Activated CD4-positive, alpha-beta T cell treated with anti-CD3 and anti-CD28 coated beads for 1 hour (primary cell): ENCODE measurements around the gene TSPEAR.
"Not testable (repeated sequence)": the region's sequence is repeated elsewhere in the genome, so short reads cannot be mapped to it uniquely, and the experiment has no call there.

Experiments used
- DNase-seq: peaks from one replicate; pipeline ENCODE4 v3.0.0-alpha.2; 2020

TSPEAR gene

GRCh38 chr21:44582055-44582454, 129.3 kb downstream of the TSPEAR start:
- DNase-seq, result no peak

DNA sequence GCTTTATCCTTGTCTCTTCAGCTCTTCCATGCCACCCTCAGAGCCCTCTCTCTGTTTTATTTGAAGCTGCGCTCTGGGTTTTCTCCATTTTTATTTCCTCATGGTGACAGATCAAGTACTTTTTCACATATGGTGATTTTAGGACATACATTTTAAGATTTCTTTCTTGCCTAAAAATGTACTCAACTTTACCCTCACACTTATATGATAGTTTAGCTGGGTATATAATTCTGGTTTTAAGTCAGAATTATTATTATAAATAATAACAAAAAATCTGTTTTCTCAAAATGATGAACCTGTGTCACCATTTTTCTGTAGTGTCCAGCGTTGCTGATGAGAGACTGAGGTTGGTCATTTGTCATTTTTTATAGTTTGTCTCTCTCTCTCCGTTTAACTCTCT, 130.2 kb downstream of the TSPEAR start:
- no peak for DNase-seq

DNA sequence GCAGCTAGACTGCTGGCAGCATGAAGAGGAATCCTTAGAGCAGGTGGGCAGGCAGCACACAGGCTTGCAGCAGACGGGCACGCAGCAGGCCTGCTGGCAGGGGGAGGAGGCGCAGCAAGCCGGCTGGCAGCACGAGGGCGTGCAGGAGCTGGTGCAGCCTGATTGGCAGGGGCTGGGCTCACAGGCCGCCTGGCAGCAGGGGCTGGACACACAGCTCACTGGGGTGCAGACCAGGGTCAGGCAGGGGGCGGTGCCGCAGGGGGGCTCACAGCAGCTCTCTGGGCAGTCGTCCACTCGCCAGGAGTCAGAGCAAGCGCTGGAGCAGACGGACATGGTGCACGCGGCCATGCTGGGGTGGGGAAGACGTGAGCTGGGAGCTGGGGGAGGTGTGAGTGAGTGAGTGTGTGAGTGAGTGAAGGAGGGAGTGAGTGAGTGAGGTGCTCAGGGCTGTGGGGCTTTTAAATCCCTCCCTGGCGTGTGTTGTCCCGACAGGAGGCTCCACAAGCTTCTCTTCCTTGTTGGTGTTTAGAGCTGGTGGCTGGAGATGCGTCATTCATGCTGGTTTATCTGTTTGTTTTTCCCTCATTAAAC, 131.0 kb downstream of the TSPEAR start, which contains the start of gene KRTAP10-5:
Gene KRTAP10-5, minus strand, starts transcription at position 374 of the 591 bp plus-strand sequence. Its CDS starts 26 bp downstream, at position 348.
- DNase-seq, result not testable (repeated sequence)

DNA sequence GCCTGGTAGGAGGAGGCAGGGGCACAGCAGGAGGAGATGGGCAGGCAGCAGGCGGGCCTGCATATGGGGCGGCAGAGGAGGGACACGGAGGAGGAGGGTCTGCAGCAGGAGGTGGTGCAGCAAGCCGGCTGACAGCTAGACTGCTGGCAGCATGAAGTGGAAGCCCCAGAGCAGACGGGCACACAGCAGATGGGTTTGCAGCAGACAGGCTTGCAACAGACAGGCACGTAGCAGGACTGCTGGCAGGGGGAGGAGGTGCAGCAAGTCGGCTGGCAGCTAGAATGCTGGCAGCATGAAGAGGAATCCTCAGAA, 131.6 kb downstream of the TSPEAR start:
- DNase-seq, result no peak

GRCh38 chr21:44579056-44579832, 132.1 kb downstream of the TSPEAR start:
- DNase-seq, result no peak

DNA sequence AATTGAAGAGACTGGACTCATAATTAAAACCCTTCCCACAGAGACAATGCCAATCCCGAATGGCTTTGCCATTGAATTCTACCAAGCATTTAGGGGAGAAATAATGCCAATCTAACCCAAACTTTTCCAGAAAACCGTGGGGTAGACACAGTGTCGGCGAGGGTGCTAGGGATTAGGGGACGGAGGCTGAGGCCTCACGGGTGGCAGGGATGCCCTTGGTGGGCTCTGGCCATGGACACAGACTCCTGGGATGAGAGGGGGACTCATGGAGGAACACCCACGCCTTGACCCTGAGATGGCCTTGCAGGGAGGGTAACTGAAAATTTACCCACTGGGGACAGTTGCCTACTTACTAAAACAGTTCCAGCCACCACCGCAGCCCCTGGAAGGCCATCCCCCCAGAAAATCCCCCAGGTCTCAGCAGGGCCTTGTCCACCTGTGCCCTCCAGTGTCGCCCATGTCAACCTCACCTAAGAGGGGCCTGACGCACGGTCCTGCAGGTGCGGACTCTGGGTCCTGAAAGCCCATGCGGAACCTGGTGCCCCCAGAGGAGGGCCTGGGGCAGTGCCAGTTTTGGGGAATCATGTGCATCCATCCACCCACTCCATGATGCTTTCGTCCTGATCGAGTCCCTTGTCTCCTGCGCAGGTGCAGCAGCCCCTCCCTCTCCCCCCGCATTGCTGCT, 132.9 kb downstream of the TSPEAR start:
- DNase-seq, result no peak

DNA sequence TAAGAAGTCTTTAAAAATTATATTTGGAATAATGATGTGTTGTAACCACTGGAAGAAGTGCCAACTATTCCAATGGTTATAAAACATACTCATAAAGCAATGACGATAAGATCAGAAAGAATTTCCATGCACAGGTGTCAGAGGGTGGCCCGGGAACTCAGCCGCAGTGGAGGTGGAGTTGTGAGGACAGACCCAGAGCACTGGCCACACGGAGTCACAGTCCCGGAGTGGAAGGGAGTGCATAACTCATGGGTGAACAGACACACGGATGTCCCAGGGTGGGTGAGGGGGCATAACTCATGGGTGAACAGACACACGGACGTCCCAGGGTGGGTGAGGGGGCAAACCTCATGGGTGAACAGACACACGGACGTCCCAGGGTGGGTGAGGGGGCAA, 135.3 kb downstream of the TSPEAR start:
- DNase-seq, result no peak

GRCh38 chr21:44575307-44576024, 135.9 kb downstream of the TSPEAR start:
- DNase-seq, result no peak

GRCh38 chr21:44574457-44575306, 136.7 kb downstream of the TSPEAR start:
- DNase-seq, result no peak

DNA sequence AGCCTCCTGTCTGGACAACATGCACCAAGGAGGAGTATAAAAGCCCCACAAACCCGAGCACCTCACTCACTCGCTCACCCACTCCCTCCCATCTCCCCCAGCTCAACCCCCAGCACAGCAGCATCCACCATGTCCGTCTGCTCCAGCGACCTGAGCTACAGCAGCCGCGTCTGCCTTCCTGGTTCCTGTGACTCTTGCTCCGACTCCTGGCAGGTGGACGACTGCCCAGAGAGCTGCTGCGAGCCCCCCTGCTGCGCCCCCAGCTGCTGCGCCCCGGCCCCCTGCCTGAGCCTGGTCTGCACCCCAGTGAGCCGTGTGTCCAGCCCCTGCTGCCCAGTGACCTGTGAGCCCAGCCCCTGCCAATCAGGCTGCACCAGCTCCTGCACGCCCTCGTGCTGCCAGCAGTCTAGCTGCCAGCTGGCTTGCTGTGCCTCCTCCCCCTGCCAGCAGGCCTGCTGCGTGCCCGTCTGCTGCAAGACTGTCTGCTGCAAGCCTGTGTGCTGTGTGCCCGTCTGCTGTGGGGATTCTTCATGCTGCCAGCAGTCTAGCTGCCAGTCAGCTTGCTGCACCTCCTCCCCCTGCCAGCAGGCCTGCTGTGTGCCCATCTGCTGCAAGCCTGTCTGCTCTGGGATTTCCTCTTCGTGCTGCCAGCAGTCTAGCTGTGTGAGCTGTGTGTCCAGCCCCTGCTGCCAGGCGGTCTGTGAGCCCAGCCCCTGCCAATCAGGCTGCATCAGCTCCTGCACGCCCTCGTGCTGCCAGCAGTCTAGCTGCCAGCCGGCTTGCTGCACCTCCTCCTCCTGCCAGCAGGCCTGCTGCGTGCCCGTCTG, 137.5 kb downstream of the TSPEAR start, which contains the start of gene KRTAP10-4:
Gene KRTAP10-4, plus strand, starts transcription at position 100 of the 827 bp plus-strand sequence. Its CDS starts 30 bp downstream, at position 130.
- DNase-seq, result not testable (repeated sequence)

DNA sequence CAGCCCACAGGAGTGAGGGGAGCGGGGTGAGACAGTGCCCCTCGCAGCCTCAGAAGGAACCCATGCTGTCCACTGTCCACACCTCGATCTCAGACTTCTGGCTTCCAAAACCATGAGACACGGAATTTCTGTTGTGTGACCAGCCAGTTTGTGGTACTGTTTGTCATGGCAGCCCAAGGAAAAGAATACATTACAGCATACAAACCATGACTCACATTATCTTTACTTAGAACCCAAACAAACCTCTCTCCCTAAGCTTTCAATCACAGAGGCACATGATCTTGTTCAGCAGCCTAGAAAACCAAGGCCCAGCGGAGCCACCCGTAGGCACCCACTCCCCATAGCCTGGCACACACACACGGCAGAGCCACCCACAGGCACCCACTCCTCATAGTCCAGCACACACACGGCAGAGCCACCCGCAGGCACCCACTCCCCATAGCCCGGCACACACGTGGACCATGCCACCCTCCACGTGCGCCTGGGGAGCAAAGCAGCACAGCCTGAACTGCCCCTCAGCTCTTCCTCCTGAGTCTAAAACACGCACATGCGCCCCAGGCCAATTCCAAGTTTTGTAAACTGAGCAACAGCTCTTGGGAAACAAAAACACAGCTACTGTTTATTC, 138.3 kb downstream of the TSPEAR start:
- DNase-seq, result no peak

DNA sequence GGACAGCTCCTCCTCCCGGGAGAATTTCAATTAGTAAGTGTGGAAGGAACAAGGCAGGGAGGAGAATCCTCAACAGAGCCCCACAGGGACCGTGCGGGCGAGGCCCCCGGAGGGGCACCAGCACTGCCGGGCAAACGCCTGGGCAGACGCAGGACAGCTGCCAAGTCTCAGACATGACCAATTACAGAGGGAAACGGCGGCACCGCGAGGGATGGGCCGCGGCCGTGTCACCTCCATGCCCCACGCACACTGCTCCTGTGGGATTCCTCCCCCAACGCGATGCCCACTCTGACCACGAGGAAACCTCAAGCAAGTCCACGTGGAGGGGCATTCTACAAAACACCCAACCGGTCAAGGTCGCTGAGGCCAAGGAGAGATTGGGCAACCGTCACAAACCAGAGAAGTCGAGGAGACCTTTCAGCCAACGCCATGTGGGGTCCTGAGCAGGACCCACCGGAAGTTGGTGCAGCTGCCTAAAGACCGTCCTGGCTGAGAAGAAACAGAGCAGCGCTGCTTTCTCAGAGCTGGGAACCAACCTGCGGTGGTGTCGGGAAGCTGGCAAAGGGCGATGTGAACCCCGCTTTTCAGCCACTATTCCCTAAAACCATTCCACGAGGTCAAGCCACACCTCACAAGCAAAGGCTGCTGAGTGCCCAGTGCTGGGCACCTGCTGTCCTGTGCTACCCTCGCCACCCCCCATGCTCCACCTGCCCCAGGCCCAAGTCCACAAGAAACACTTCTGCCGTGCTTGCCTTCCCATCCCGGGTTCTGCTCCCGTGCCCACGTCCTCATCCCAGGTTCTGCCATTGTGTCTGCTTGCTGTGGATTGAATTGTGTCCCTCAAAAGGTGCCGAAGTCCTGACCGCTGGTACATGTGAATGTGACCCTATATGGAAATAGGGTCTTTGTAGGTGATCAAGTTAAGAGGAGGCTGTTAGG, 139.3 kb downstream of the TSPEAR start:
- no peak for DNase-seq

- DNase-seq, result no peak
Measured at GRCh38 chr21:44571296-44571695, 140.1 kb downstream of the TSPEAR start.

- DNase-seq, result no peak
Measured at GRCh38 chr21:44569861-44570517, 141.4 kb downstream of the TSPEAR start.

GRCh38 chr21:44568667-44569556, 142.5 kb downstream of the TSPEAR start:
- DNase-seq, result no peak

DNA sequence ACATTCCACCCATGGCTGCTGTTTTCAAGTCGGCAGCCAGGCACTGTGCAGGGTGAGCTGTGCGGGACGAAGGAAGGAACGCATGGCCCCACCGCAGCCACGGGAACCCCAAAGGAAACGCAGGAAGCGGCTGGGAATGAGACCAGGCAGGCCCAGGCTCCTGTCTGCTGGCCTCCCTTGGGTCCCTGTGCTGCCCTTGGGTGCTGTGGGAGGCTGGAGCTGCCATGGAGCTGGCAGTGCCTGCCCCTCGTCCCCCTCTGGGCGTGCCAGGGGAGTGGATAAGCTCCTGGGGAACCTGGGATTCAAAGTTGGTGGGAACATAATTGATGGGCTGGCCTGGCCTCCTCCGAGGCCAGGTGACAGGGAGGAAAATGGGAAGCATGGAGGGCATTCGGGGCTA, 143.1 kb downstream of the TSPEAR start:
- no peak for DNase-seq

DNA sequence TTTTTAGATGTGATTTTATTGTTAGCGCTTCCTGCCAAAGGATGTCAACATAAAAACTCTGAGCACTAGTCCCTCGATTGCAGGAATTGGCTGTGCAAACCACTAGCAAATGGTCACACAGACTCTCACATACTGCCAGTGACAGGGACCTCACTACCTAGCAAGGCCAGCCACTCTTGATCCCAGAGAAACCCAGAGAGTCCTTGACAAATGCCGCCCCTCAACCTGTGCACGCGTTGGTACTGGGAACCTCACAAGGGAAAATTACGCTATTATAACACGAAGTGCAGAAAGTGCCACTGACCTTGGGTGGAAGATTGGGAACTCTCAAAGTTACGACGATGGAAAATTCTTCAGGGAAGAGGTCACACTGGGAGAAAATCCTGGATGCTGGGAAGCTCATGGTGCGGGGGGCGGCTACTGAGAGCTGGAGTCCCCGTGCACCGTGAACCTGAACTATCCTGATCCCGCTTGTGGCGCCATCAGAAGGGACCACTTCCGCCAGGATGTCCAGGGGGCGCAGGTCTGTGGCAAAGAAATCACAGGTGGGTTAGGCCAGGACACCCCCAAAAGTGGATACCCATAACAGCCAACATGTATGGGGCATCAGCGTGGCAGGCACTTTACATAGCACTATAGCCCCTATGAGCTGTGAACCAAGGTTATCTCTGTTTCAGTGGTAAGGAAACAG, 143.7 kb downstream of the TSPEAR start:
- no peak for DNase-seq
